Measurements from ENCODE around the gene MOCS2.

- TF ChIP-seq RNF2 (IDR thresholded peaks at IDR 0.05; ENCODE audit: borderline replicate concordance, low read depth) (no peak), EHMT2 (IDR thresholded peaks at IDR 0.05; ENCODE audit: low read depth) (no peak), BCL3 (IDR thresholded peaks at IDR 0.05) (no peak), POLR2A (IDR thresholded peaks at IDR 0.05; ENCODE audit: low read length) (no peak), REST (IDR thresholded peaks at IDR 0.05) (no peak), CTCF (IDR thresholded peaks at IDR 0.05) (no peak)
Observed at GRCh38 chr5:53095217-53095616, 14.3 kb downstream of the MOCS2 start.

Data from A549 (cell line).